Keratinocyte (primary cell): ENCODE results near the gene IRF7. TPM values are rescaled to one million over a fixed set of nuclear protein-coding genes. Genes with fewer than 3 reads are reported as not detected.

Experiments
- DNase-seq: peaks from one replicate; pipeline ENCODE4 v3.0.0-alpha.2; 2011; ENCODE audit warnings: low read depth, missing footprints, low spot score
- FAIRE-seq: peaks from 2 replicates; lab custom pipeline; 2011; peaks lifted over from hg19 to GRCh38; lab: Jason Lieb, UNC
- H2AFZ ChIP-seq: 2 replicates; pipeline ENCODE4 v1.6.0; 2012; ENCODE audit warnings: low read length, control low read depth, inconsistent platforms; ENCODE audit not compliant: control insufficient read depth
- H3K27ac ChIP-seq: 2 replicates; pipeline ENCODE4 v1.5.1; 2011; ENCODE audit warnings: low read length; ENCODE audit not compliant: control insufficient read depth, insufficient read depth
- H3K27me3 ChIP-seq: 3 replicates; pipeline ENCODE4 v1.6.0; 2011; ENCODE audit warnings: low read length; ENCODE audit not compliant: control insufficient read depth, insufficient read depth; ENCODE audit errors: extremely low read depth
- H3K36me3 ChIP-seq, 2 experiments: 2 replicates in 1 of 2; 3 replicates in 1 of 2; pipeline ENCODE4 v1.5.1; 2011; ENCODE audit warnings: low read length in 2 of 2, mild to moderate bottlenecking in 1 of 2; ENCODE audit not compliant: control insufficient read depth in 2 of 2, insufficient read depth in 2 of 2; ENCODE audit errors: extremely low read depth in 1 of 2
- H3K4me1 ChIP-seq: 3 replicates; pipeline ENCODE4 v1.5.1; 2011; ENCODE audit warnings: low read length; ENCODE audit not compliant: control insufficient read depth, insufficient read depth; ENCODE audit errors: extremely low read depth
- H3K4me2 ChIP-seq: 3 replicates; pipeline ENCODE4 v1.6.0; 2011; ENCODE audit warnings: low read depth, low read length; ENCODE audit not compliant: control insufficient read depth, insufficient read depth; ENCODE audit errors: extremely low read depth
- H3K4me3 ChIP-seq, 3 experiments: fragments of 200-600 bp in 1 of 3; sonication (generic) in 1 of 3; 2 replicates in 2 of 3; 3 replicates in 1 of 3; pipeline ENCODE4 v1.5.1; 2011 to 2016; ENCODE audit warnings: low read length in 3 of 3, mild to moderate bottlenecking in 3 of 3, control low read depth in 2 of 3, inconsistent platforms in 1 of 3, low read depth in 1 of 3, mixed read lengths in 1 of 3, mixed run types in 1 of 3, moderate library complexity in 1 of 3; ENCODE audit not compliant: control insufficient read depth in 2 of 3, insufficient read depth in 2 of 3; ENCODE audit errors: extremely low read depth in 1 of 3
- H3K79me2 ChIP-seq: 2 replicates; pipeline ENCODE4 v1.6.0; 2012; ENCODE audit warnings: low read length; ENCODE audit not compliant: control insufficient read depth, insufficient read depth
- H3K9ac ChIP-seq: 3 replicates; pipeline ENCODE4 v1.6.0; 2011; ENCODE audit warnings: low read length; ENCODE audit not compliant: control insufficient read depth, insufficient read depth; ENCODE audit errors: extremely low read depth
- H3K9me1 ChIP-seq: 3 replicates; pipeline ENCODE4 v1.6.0; 2011; ENCODE audit warnings: low read length; ENCODE audit not compliant: control insufficient read depth, insufficient read depth; ENCODE audit errors: extremely low read depth
- H3K9me3 ChIP-seq: 2 replicates; pipeline ENCODE4 v1.5.1; 2012; ENCODE audit warnings: low read depth, low read length; ENCODE audit not compliant: control insufficient read depth
- H4K20me1 ChIP-seq: 3 replicates; pipeline ENCODE4 v1.6.0; 2011; ENCODE audit warnings: low read length; ENCODE audit not compliant: control insufficient read depth, insufficient read depth; ENCODE audit errors: extremely low read depth
- CTCF ChIP-seq, 3 experiments: IDR thresholded peaks in 1 of 3; conservative IDR thresholded peaks in 1 of 3; optimal IDR thresholded peaks in 1 of 3; 2 replicates in 2 of 3; 3 replicates in 1 of 3; pipeline versions ENCODE3 to v1.5.1; 2011; ENCODE audit warnings: low read length in 3 of 3, mild to moderate bottlenecking in 3 of 3, moderate library complexity in 2 of 3, control low read depth in 1 of 3, inconsistent platforms in 1 of 3; ENCODE audit not compliant: insufficient read depth in 2 of 3; ENCODE audit errors: extremely low read depth in 1 of 3
- EZH2 ChIP-seq: IDR thresholded peaks from one replicate; pipeline ENCODE4 v1.6.1; 2012; ENCODE audit warnings: inconsistent platforms, mild to moderate bottlenecking, low read length, moderate library complexity
- dilution Hi-C: fragments of 300-500 bp; cut with MboI; formaldehyde crosslinking; loops from one replicate; pipeline ENCODE4 v1.7.0; 2020; ENCODE audit warnings: low sequenced_read_pairs; ENCODE audit not compliant: extremely low pct_ligation_motif_present
- polyA plus RNA-seq, 5 experiments: library from polyadenylated mRNA; depleted of rRNA in 3 of 5; stranded (reverse) in 3 of 5; stranded (forward) in 1 of 5; unstranded in 1 of 5; fragments of >200 nt; gene quantifications; 1 replicate in 1 of 5; 2 replicates in 3 of 5; 3 replicates in 1 of 5; pipeline versions ENCODE4 v1.2.1 to v1.2.3, GENCODE V29; 2011 to 2012; ENCODE audit warnings: missing spikeins in 2 of 5, low read depth in 1 of 5, low replicate concordance in 1 of 5

The IRF7 gene
- polyA plus RNA-seq, 1 donor (not counting 4 experiments of a cell fraction or from before 2014, with no cell fraction given) = 7.1 TPM

- H3K4me3 ChIP-seq = no peak overlapping the region
- no peak for FAIRE-seq
- H3K36me3 ChIP-seq = peaks cover 57 to 69% of the 10 kb centered on the region in 2 experiments
- H3K9me1 ChIP-seq = no peaks in the 10 kb centered on the region
- no peaks in the 10 kb centered on the region for H3K27me3 ChIP-seq
- H3K9me3 ChIP-seq = no peaks in the 10 kb centered on the region
- TF ChIP-seq EZH2 (no peak), CTCF (optimal IDR thresholded peaks at IDR 0.05 in 1 of 3, IDR thresholded peaks at IDR 0.05 in 1 of 3, conservative IDR thresholded peaks at IDR 0.05 in 1 of 3; ENCODE audit: extremely low read depth in 1 of 3, insufficient read depth in 2 of 3, low read length in 3 of 3) (no peak)
- no peak for DNase-seq
- H2AFZ ChIP-seq = no peak overlapping the region
- no peaks in the 10 kb centered on the region for H3K79me2 ChIP-seq
- H3K9ac ChIP-seq = no peak overlapping the region
- H4K20me1 ChIP-seq = peaks cover 15% of the 10 kb centered on the region
- dilution Hi-C loops = no loop called here
- peaks cover 31% of the 10 kb centered on the region for H3K4me1 ChIP-seq
- H3K4me2 ChIP-seq = no peak overlapping the region
- no peak overlapping the region for H3K27ac ChIP-seq
These were observed 6.4 kb downstream of the IRF7 start for GRCh38 chr11:609341-609811.

- dilution Hi-C loops = no loop called here
- no peaks in the 10 kb centered on the region for H3K79me2 ChIP-seq
- H3K4me2 ChIP-seq = no peak overlapping the region
- no peak for DNase-seq
- H3K4me3 ChIP-seq = no peak overlapping the region
- FAIRE-seq = no peak
- no peak overlapping the region for H3K9ac ChIP-seq
- H3K27ac ChIP-seq = no peak overlapping the region
- no peak overlapping the region for H2AFZ ChIP-seq
- H3K36me3 ChIP-seq = peaks cover 59 to 74% of the 10 kb centered on the region in 2 experiments
- no peaks in the 10 kb centered on the region for H3K9me1 ChIP-seq
- H3K27me3 ChIP-seq = no peaks in the 10 kb centered on the region
- peaks cover 15% of the 10 kb centered on the region for H4K20me1 ChIP-seq
- TF ChIP-seq EZH2 (no peak), CTCF (optimal IDR thresholded peaks at IDR 0.05 in 1 of 3, IDR thresholded peaks at IDR 0.05 in 1 of 3, conservative IDR thresholded peaks at IDR 0.05 in 1 of 3; ENCODE audit: extremely low read depth in 1 of 3, insufficient read depth in 2 of 3, low read length in 3 of 3) (no peak)
- peaks cover 26% of the 10 kb centered on the region for H3K4me1 ChIP-seq
- H3K9me3 ChIP-seq = no peaks in the 10 kb centered on the region
These were observed 6.9 kb downstream of the IRF7 start for GRCh38 chr11:608791-609251.
